ENCODE data around the gene MRPL17. TPM values are rescaled to one million over a fixed set of nuclear protein-coding genes. Genes with fewer than 3 reads are reported as not detected.

The MRPL17 gene
- total and polyA plus RNA-seq, 2 donors (not counting 1 experiment from before 2014, with no cell fraction given): 44.4 to 53.2 TPM

DNA sequence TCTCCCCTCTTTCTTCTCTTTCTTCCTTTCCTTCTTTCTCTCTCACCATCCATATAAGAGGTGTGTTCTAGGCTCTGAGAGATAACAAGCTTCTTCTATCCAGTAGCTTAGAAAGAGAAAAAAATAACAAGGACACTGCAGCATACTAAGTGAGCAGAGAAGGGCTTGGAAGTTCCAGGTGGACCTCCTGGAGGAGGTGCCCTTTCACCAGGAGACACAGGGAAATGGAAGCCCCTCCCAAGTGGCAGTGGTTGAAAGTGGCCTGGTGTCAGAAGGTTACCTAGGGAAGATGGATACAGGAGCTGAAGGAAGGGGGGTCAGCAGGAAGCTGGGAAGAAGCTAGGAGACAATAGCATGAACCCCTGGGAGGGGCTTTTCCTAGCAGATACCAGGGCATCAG is 33.0 kb downstream of the MRPL17 start:
- TF ChIP-seq, protein P1, sequence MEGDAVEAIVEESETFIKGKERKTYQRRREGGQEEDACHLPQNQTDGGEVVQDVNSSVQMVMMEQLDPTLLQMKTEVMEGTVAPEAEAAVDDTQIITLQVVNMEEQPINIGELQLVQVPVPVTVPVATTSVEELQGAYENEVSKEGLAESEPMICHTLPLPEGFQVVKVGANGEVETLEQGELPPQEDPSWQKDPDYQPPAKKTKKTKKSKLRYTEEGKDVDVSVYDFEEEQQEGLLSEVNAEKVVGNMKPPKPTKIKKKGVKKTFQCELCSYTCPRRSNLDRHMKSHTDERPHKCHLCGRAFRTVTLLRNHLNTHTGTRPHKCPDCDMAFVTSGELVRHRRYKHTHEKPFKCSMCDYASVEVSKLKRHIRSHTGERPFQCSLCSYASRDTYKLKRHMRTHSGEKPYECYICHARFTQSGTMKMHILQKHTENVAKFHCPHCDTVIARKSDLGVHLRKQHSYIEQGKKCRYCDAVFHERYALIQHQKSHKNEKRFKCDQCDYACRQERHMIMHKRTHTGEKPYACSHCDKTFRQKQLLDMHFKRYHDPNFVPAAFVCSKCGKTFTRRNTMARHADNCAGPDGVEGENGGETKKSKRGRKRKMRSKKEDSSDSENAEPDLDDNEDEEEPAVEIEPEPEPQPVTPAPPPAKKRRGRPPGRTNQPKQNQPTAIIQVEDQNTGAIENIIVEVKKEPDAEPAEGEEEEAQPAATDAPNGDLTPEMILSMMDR (conservative IDR thresholded peaks at IDR 0.05 in 1 of 2, IDR thresholded peaks at IDR 0.05 in 1 of 2; ENCODE audit: low read depth in 1 of 2, low read length in 2 of 2): no peak
- TF ChIP-seq EZH2 (IDR thresholded peaks at IDR 0.05; ENCODE audit: low read length, missing control alignments): no peak
- no peak overlapping the region for H3K27ac ChIP-seq (ENCODE audit: insufficient read depth, low read length)
- peaks cover 31% of the 10 kb centered on the region for H3K27me3 ChIP-seq (ENCODE audit: control insufficient read depth, insufficient read depth, low read length)
- DNase-seq (ENCODE audit: low read depth in 2 of 2): no peak
- no peak overlapping the region for H3K9ac ChIP-seq (ENCODE audit: insufficient read depth, low read length)
- no peaks in the 10 kb centered on the region for H3K9me3 ChIP-seq (ENCODE audit: control insufficient read depth, insufficient read depth, low read depth, low read length)
- no peak overlapping the region for H3K4me2 ChIP-seq (ENCODE audit: extremely low read depth, insufficient read depth, low read length)
- H3K79me2 ChIP-seq (ENCODE audit: control insufficient read depth, insufficient read depth, low read length): no peaks in the 10 kb centered on the region
- H3K36me3 ChIP-seq (ENCODE audit: control insufficient read depth, insufficient read depth, low read length): no peaks in the 10 kb centered on the region
- H3K4me1 ChIP-seq (ENCODE audit: control insufficient read depth, extremely low read depth, insufficient read depth, low read length): peaks cover 18% of the 10 kb centered on the region
- H4K20me1 ChIP-seq (ENCODE audit: control insufficient read depth, extremely low read depth, insufficient read depth, low read length): no peaks in the 10 kb centered on the region
- no peak overlapping the region for H2AFZ ChIP-seq (ENCODE audit: low read length)
- no peak overlapping the region for H3K4me3 ChIP-seq (replicated peaks in 1 of 4; ENCODE audit: control extremely low read depth in 1 of 4, insufficient read depth in 1 of 4, low read depth in 3 of 4, low read length in 4 of 4)

DNA sequence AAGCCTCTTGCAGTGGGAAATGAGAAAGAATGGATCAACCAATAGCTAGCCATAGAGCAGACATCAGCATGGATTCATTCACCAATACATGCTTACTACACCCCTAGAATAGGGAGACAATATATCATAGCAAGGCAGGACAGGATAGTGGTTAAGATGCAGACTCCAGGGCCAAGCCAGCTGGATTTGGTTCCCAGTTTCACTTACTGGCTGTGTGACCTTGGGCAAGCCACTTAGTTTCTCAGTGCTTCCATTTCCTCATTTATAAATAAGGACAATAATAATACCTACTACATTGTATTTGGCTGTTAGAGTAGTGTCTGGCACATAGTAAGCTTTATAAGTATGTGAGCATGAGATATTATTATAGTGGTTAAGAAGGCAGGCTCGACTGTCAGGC is 34.6 kb downstream of the MRPL17 start:
- Histone ChIP-seq H3K36me3 (ENCODE audit: control insufficient read depth, insufficient read depth, low read length) (no peaks in the 10 kb centered on the region), H3K9ac (ENCODE audit: insufficient read depth, low read length) (no peak overlapping the region), H3K9me3 (ENCODE audit: control insufficient read depth, insufficient read depth, low read depth, low read length) (no peaks in the 10 kb centered on the region), H3K27me3 (ENCODE audit: control insufficient read depth, insufficient read depth, low read length) (peaks cover 20% of the 10 kb centered on the region), H2AFZ (ENCODE audit: low read length) (no peak overlapping the region), H3K4me2 (ENCODE audit: extremely low read depth, insufficient read depth, low read length) (no peak overlapping the region), H3K4me3 (replicated peaks in 1 of 4; ENCODE audit: control extremely low read depth in 1 of 4, insufficient read depth in 1 of 4, low read depth in 3 of 4, low read length in 4 of 4) (no peak overlapping the region), H3K4me1 (ENCODE audit: control insufficient read depth, extremely low read depth, insufficient read depth, low read length) (peaks cover 18% of the 10 kb centered on the region), H3K79me2 (ENCODE audit: control insufficient read depth, insufficient read depth, low read length) (no peaks in the 10 kb centered on the region), H3K27ac (ENCODE audit: insufficient read depth, low read length) (no peak overlapping the region), H4K20me1 (ENCODE audit: control insufficient read depth, extremely low read depth, insufficient read depth, low read length) (no peaks in the 10 kb centered on the region)
- TF ChIP-seq, protein P1 (conservative IDR thresholded peaks at IDR 0.05 in 1 of 2, IDR thresholded peaks at IDR 0.05 in 1 of 2; ENCODE audit: low read depth in 1 of 2, low read length in 2 of 2): no peak
- no peak for DNase-seq (ENCODE audit: low read depth in 2 of 2)

DNA sequence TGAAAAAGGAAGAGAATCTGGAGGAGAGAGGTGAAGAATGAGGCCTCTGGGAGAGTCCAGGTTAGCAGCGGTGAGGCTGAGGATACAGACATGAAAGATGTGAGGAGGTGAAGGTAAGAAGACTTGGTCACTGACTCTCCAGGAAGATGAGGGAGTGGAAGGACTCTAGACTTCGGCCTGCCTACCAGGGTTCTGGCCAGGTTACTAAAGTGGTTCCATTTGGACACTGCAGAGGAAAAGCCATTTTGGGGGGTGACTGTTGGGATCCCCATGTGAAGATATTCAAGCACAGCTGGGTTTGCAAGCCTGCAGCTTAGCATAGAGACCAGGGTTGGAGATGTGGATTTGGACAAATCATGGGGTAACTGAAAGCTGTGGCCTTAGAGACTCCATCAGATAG is 35.3 kb downstream of the MRPL17 start:
- Histone ChIP-seq H3K4me2 (ENCODE audit: extremely low read depth, insufficient read depth, low read length) (no peak overlapping the region), H3K79me2 (ENCODE audit: control insufficient read depth, insufficient read depth, low read length) (no peaks in the 10 kb centered on the region), H3K9me3 (ENCODE audit: control insufficient read depth, insufficient read depth, low read depth, low read length) (no peaks in the 10 kb centered on the region), H3K36me3 (ENCODE audit: control insufficient read depth, insufficient read depth, low read length) (no peaks in the 10 kb centered on the region), H4K20me1 (ENCODE audit: control insufficient read depth, extremely low read depth, insufficient read depth, low read length) (no peaks in the 10 kb centered on the region), H3K4me1 (ENCODE audit: control insufficient read depth, extremely low read depth, insufficient read depth, low read length) (peaks cover 18% of the 10 kb centered on the region), H3K4me3 (replicated peaks in 1 of 4; ENCODE audit: control extremely low read depth in 1 of 4, insufficient read depth in 1 of 4, low read depth in 3 of 4, low read length in 4 of 4) (no peak overlapping the region), H3K27me3 (ENCODE audit: control insufficient read depth, insufficient read depth, low read length) (peaks cover 20% of the 10 kb centered on the region), H3K27ac (ENCODE audit: insufficient read depth, low read length) (no peak overlapping the region), H3K9ac (ENCODE audit: insufficient read depth, low read length) (no peak overlapping the region), H2AFZ (ENCODE audit: low read length) (no peak overlapping the region)
- no peak for DNase-seq (ENCODE audit: low read depth in 2 of 2)
- TF ChIP-seq EZH2 (IDR thresholded peaks at IDR 0.05; ENCODE audit: low read length, missing control alignments): no peak
- TF ChIP-seq, protein P1 (conservative IDR thresholded peaks at IDR 0.05 in 1 of 2, IDR thresholded peaks at IDR 0.05 in 1 of 2; ENCODE audit: low read depth in 1 of 2, low read length in 2 of 2): no peak

All from fibroblast of lung (primary cell).